Right forelimb (tissue), 1 donor: Measurements from ENCODE around the gene SLC4A2.

Source experiments
- DNase-seq: peaks from one replicate; pipeline ENCODE4 v3.0.0-alpha.2; 2018

Gene SLC4A2

DNA sequence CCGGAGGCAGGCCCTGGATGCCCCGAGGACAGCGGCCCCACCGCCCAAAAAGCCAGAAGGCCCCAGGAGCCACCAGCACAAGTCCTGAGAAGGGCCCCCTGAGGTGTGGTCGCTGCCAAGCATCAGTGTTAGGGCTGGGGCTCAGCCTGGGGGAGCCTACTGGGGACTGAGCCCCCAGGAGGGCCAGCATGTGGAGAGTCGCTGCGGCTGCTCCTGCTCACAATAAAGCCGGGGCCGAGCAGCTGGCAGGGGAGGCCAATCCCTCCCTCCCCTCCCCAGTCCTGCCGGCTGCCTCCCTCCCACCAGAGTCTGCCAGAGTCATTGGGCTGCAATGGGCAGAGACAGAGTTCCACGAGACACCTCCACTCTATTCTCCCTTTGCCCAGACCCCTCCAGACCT lies 14.1 kb upstream of the SLC4A2 start:
- no peak for DNase-seq

DNA sequence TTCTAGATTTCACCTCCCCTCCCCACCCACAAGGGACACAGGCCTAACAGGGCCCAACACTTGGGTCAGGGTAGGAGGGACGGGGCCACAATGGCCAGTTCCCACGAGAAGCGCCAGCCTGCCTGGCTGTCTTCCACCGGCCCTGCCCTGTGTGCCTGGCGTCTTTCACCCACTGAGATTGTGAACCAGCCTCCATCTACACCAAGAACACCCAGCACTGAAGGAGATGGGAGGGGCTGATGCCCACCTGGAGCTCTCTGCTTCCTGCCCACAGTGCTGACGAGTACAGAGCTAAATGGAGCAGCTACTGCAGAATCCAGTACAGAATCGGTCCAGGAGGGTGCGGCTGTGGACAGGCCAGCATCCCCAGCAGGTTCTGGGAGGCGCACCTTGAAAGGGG lies 13.4 kb upstream of the SLC4A2 start:
- DNase-seq, result no peak

DNA sequence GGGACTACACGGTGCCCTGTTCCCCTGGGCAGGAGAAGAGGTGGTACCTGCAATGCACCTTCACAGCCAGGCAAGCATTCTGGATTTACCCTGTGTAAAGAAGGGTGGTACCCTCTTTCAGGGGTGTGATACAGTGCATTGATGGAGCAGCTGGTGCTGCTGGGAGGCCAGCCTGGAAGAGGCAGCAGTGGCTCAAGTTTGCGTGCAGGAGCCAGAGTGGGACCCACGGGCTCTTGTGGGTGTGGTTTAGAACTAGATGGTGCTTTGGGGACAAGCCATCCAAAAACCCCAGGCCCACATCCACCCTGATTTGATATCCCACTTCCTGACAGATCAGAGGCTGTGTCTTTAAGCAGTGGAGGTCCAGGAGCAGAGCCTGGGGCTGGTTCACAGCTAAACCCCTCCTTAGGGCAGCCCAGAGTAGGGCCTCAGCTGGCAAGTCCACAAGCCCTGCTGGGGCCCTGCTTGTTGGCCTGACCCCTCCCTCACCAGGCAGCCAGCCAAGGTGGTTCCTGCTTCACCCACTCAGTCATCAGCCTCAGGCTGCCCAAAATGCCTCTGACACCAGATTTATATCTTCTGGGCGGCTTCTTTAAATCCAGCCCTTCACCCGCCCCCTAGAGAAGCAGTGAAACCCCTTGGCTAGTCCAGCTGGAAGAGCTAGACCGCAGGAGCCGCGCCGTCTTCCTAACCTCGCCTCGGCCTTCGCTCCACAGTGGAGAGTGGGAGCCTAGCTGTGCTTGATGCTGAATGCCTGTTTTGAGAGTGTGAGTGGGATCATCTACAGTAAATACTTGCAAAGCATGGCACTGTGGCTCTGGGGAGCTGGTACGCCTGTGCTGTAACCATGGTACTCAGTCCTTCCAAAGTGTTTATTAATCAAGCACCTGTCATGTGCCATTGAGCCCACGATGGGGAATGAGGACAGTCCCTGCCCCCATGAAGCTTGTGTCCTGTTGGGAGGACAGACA lies 12.5 kb upstream of the SLC4A2 start:
- DNase-seq, result peak; percentile 72

DNA sequence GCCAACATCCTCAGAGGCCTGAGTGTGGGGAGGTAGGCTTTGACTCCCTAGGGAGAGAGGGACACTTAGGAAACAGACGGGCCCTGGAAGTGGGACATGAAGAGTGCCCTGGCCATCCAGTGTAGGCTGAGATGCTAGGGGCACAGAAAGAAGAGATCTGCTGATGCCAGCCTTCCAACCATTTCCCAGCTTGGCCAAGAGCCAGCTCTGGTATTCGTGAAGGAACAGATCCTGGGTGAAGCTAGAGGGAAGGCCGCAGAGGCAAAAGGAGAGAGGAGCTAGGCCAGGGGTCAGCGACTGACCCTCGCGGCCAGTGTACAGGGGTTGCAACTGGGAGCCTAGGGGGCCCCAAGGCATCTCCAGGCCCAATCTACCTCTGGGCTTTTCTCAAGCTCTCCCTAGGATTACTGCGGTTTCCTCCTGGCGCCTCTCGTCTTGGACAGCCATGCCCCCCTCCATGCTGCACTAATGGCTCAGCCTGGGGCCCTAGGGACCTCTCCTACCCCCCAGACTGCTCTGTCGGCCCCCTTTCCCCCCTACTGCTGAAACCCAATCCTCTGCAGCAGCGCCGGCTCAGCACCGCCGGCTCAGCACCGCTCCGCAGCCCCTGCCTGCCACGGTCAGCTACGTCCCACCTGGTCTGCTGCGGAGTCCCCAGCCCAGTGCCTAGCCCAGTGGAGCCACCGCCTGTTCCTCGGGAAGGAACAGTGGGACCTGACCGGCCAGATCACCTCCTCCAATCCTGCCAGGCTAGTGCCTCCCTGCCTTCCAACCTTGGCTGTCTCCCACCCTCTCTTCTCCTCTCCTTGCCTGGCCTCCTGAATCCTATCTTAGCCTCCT lies 11.2 kb upstream of the SLC4A2 start, which contains the start of gene ASIC3:
Gene ASIC3, plus strand, starts transcription at position 556 of the 840 bp plus-strand sequence. CDS start 355 bp downstream, outside the sequence.
- no peak for DNase-seq

DNA sequence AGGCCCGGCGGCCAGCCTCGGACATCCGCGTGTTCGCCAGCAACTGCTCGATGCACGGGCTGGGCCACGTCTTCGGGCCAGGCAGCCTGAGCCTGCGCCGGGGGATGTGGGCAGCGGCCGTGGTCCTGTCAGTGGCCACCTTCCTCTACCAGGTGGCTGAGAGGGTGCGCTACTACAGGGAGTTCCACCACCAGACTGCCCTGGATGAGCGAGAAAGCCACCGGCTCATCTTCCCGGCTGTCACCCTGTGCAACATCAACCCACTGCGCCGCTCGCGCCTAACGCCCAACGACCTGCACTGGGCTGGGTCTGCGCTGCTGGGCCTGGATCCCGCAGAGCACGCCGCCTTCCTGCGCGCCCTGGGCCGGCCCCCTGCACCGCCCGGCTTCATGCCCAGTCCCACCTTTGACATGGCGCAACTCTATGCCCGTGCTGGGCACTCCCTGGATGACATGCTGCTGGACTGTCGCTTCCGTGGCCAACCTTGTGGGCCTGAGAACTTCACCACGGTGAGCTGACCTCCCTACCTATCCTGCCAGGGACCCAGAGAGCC lies 10.4 kb upstream of the SLC4A2 start:
- DNase-seq, result no peak

DNA sequence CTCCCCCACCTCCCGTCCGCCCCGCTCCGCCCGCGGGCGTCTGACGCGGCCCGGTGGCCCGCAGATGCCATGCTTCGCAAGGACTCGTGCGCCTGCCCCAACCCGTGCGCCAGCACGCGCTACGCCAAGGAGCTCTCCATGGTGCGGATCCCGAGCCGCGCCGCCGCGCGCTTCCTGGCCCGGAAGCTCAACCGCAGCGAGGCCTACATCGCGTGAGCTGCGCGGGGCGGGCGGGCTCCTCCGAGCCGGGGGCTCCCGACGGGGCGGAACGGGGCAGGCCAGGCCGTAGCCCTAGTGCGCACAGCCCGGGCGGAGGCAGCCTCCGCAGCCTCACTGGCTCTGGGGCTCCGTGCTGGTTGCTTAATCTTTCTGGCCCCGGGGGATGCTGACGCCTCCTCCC lies 8.3 kb upstream of the SLC4A2 start:
- DNase-seq, result peak; percentile 84

DNA sequence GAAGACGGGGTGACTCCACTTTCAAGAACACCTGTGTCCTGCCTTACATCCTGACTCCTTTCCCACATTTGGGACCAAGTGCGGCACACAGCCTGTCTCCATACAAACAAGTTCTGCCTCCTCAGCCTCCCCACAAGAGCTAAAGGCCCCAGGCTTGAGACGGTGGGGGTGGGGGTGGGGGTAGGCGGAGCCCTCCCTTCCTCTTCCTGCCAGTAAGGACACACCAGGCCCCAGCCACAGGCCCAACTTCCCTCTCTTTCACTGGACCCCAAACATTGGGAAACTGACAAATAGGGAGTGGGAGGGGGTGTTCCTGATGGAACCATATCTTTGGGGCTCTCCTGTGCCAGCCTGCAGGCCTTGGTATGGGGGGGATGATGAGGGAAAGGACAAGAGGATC lies 6.3 kb upstream of the SLC4A2 start:
- DNase-seq, result no peak

DNA sequence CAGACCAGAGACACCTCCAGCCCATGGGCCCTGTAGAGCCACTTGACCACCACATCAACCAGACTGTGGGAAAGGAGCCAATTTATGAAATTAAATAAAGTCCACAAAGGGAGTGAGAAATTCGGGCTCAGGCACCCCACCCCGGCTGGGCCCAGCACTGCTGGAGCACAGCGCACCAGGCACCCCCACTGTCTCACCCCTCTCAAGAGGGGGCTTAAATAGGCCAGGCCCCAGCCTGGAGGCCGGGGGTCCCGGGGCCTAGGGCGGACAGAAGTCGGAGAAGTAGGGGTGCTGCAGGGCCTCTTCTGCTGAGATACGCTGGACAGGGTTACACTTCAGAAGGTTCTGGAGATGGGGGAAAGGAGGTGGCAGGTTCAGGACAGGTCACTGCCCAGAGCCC lies 5.6 kb upstream of the SLC4A2 start:
- DNase-seq, result no peak

DNA sequence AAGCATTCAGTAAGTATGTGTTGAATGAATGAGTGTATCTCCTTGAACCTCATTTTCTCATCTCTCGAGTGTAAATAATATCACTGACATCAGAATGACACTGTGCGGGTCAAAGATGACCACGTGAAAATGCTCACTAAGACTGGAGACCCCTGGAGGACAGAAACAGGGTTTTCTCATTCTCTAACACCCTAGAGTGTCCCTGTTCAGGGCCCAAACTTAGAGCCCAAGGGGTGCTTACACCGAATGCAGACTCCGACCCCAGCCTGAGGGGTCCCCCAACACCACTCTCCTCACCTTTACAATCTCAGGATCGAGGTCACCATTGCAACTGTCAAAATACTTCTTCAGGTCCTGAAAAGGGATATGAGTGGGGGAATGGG lies 3.1 kb upstream of the SLC4A2 start:
- DNase-seq, result no peak

DNA sequence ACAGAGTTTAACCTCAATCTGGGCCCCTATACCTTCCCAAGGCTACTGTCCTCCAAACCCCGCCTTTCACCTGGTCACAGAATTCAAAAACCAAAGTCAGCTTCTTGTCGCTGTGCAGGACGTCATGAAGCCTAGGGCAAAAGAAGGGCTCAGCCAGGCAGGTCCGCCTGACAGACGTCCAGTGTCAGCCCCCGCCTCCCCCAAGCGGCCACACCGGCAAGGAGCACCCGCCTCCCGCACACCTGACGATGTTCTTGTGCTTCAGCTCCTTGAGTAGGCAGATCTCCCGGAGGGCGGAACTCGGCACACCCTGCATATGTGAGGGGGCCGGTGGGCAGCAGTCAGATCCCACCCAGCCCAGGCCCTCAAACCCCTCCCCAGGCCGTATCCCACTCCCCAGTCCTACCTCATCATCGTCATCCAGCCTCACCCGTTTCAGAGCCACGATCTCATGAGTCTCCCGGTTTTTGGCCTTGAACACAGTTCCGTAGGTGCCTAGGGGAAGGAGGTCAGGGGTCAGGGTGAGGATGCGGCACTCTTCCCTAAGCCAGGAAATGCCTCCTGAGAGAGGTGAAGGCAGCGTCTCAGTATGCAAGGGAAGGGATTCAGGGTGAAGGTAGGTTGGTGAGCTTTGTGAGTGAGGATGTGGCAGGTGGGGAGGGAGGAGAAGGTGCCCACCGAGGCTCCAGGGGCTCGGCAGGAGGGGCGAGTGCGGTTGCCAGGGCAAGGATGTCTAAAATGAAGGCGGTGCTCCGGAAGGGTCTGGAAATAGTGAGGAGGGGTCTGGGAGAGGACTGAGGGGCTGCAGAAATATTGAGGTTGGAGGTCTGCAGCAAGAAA lies 2.5 kb upstream of the SLC4A2 start:
- DNase-seq, result no peak

DNA sequence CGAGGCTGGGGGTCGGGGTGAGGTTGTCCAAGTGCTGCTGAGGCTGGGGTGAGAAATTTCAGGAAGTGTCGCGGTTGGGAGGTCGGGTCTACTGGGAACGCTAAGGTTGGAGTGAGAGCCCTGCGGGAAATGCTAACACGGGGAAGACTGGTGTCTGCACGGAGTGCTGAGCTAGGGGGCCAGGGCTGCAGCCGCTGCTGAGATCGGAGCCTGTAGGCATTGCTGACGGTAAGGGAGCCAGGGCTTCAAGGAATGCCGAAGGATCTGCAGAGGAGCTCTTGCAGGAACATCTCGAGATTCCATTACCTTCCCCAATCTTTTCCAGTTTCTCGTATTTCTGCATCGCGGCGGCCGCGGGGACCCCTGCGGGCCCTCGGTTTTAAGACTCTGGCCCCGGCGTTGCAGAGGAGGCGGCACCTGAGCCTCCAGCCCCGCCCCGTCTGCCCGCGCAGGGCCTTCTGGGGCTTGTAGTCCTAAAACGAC lies 1.8 kb upstream of the SLC4A2 start, which contains the start of gene CDK5:
Gene CDK5, minus strand, starts transcription at position 392 of the 483 bp plus-strand sequence. Its CDS starts 49 bp downstream, at position 343.
- no peak for DNase-seq

DNA sequence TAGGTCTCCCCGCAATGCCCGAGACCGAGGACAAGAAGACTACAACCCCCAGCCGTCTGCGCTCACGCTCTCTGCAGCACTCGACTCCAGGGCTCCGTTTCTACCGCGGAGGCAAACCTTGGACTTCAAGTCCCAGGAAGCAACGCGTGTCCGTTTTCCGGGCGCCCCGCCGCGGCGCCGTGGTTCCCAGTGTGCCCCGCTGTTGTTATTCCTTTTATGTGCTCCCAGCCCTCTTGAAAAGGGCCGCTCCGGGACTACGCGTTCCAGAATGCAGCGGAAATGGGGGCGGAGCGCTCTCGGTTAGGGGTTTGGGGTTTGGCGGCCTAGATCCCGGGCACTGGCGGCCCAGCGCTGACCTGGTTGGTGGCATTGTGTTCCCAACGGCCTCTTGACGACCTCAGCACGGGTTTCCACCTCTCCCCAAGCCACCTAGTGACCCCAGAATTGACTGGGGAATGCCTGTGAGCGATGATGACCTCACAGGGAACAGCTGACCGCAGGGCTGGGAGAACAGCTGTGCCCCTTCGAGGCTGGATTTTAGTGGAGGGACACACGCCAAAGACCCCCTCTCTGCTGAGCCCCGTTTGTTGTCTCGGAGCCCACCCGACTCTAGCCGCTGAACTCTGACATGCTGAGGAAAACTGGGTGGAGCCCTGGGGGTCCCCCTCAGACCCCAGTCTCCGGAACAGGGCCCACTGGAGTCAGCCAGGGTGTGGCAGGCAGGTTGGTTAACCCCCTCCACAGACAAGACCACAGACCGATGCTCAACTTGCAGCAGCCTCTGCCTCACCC lies 1.2 kb upstream of the SLC4A2 start:
- DNase-seq, result peak; percentile 98

DNA sequence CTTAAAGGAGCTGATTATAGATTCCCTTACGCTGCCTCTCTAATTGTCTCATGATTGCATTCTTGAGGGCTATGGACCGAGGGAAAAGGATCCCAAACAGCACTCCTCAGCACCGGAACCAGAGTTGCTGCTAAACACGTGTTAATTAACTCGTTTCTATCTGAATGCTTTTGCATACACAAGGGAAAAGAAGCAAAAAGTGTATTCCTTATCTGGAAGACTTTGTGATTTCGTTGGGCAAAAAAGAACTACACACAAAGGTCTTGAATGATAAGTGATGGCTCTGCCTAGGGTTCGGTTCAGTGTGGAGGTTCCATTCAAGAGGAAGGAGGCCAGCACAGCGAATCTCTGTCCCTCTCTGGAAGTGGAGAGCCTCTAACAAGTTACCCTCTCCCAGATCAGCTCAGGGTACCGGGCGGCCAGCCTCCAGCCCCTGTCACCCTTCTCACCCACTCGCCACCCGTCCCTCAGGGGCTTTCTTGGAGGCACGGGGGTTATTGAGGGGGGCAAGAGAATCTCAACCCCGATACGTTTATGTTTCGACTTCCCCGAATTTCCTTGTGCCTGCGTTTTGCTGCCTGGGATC lies 515 bp upstream of the SLC4A2 start:
- DNase-seq, result peak; percentile 69

DNA sequence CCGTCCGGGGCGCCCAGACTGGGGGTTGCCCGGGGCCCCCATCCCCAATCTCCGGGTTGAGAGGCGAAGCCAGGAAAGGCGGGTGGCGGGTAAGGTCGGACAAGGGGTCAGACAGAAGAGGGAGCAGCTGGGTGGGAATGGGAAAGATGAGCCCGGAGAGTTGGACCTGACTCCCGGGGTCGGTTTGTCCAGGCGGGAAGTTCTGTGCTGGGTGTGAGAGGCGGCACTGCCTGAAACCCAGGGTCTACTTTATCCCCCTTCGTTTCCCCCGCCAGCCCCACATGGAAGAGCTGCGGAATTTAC lies 675 bp downstream of the SLC4A2 start:
- no peak for DNase-seq

DNA sequence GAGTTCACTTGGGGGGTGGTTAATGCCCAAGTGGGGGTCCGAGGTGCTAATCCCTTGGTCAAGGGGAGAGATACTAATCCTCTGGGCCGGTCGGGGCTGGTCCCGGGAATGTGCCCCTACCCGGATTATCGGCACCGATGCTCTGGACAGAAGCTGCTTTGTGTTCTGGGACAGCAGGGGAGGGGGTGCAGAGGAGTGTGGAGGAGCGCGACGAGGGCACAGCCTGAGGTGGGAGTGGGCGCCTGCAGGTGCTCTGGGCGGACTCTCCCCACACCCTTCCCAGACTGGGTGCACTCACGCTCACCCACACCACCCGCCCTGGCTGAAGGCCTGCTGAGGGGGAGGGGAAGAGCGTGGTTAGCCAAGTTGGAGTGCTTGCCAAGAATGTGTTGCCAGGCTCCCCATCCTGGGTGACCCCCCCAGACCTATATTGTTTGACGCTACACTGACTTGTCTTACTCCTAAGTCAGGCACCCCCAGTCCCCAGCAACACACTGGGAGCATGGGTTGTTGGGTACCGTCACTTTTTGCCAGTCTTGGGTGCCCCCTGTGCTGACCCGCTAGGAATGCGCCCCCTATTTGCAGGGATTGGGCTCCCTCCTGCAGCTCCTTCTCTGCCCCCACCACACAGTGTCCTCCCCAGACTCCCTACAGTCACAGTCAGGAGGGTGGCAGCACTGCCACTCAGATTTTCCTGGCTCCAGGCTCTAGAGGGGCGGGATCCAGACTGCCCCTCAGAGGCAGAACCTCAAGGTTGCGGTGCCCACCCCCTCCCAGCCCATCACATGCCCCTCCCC lies 1.2 kb downstream of the SLC4A2 start:
- no peak for DNase-seq

DNA sequence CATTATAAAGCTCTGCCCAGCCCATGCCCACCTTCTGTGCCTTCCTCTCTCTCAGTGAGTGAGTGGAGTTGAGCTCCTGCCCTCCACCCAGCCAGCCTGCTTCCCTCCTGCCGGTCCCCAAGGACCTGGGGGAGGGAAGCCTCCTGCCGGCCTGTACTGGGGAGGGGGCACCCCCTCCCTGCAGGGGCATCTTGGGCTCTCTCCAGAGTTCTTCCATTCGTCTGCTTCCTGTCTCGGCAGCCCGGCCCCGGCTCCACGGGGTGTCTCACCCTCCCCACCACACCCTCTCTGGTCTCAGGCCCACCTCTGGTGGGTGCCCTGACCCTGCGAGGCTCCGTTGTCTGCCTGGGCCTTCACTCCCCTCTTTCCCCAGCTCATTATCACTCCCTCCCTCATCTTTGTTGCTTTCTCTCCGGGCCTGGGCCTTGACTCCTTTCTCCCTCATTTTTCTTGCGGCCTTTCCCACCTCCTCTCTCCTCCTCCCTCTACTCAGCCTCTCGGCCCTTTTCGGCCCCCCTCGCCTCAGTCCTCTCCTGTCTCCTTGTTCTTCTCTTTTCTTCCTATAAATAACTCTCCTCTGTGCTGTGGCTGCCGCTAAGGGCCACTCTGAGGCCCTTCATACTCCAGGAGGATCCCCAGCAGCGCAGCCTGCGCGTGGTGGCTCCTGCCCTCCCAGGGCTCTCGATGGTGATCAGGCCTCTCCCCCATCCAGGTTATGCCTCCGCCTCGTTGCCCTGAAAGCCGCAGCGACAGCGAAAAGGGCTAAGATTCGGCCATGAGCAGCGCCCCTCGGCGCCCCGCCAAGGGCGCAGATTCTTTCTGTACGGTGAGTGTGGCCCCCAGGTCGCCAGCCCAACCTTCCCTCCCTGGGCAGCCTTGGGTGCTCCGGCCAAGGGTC lies 2.1 kb downstream of the SLC4A2 start:
- DNase-seq, result no peak

DNA sequence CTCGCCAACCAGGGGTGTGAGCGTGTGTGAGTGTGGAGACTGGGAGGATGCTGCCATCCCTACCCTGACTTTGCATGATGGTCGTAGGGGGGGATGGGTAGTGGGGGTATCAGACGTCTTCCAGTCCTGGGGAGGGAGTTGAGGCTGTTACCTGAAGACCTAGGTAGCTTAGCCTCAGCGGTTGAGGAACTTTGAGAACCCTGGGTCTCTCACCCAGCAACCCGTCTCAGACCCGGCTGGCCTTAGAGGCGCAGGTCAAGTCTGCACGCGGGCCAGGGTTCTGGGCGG lies 2.7 kb downstream of the SLC4A2 start:
- no peak for DNase-seq

DNA sequence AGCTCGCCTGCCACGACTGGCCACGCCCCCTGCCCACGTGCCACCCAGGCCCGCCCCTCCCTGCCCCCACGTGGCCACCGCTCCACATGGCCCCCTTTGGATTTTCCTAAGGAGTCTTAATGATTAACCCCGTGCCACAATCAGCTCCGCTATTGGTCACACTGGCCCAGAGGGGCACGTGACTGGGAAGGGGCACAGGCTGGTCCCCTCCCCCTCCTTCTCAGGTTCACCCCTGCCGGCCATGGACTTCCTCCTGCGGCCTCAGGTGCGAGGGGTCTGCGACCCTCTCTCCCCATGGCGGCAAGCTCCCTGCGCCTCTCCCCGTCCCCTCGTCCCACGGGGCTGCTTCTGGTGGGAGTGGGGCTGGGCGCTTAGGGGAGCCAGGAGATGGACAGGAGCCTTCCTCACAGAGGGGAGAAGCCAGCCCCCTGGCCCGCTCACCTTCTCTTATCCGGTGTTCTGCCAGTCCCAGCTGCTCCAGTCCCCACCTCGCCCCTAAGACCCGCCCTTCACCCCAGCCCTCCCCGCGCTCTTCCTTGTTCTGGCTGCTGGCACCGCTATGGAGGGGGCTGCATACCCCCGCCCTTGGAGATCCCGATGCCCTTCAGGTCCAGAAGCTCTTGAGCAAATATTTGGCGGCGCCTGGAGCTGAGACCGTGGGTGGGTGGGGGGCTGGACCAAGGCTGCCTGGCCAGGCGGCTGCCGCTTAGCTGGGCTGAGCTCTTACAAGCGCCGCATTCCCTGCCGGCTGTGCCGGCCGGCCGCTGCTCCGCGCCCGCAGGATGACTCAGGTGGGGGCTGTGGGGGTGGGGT lies 3.2 kb downstream of the SLC4A2 start:
- no peak for DNase-seq

DNA sequence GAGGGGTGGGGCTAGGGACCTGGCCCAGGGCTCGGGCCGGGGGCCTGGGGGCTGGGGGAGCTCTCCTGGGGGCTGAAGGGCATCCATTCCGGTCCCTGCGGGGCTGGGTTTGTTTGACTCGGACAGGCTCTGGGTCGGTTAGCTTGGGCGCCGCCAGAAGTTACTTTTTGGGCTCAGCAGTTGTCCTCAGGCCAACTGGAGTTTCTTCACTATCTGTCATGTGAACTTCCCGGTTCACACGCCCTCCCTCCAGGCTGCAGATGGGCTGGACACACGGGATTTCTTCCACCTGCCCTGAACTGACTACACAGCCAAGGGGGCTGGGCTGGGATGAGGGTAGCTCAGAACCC lies 3.8 kb downstream of the SLC4A2 start:
- DNase-seq, result no peak
